C4-2B (cell line): ENCODE results near the gene CAMTA1.

Experiments used
- ZFX ChIP-seq: fragments of 450-650 bp; IDR thresholded peaks from 2 replicates; pipeline ENCODE4 v1.6.1; 2017
- TF ChIP-seq, protein P1 (sequence below): fragments of 450-650 bp; conservative IDR thresholded peaks from 2 replicates; pipeline ENCODE4 v1.5.1; 2017; ENCODE audit warnings: mild to moderate bottlenecking

DNA sequence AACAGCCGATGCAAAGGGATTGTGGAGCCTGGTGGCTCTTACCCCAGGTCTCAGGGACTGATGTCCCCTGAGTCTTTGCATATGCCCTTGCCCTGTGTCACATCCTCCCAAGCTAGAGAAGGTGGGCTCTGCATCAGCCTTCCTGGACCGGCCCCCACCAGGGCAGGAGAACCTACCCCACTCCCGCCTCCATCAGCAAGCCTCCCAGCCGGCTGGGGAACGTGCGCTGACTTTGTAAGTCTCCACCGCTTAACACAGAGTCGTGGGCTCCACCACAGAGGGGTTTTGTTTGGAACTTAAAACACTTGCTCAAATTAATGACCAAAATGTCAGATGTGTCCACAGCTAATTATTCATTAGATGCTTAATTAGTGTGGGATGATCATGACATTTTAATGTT, 730.6 kb downstream of the CAMTA1 start:
- TF ChIP-seq, protein P1, sequence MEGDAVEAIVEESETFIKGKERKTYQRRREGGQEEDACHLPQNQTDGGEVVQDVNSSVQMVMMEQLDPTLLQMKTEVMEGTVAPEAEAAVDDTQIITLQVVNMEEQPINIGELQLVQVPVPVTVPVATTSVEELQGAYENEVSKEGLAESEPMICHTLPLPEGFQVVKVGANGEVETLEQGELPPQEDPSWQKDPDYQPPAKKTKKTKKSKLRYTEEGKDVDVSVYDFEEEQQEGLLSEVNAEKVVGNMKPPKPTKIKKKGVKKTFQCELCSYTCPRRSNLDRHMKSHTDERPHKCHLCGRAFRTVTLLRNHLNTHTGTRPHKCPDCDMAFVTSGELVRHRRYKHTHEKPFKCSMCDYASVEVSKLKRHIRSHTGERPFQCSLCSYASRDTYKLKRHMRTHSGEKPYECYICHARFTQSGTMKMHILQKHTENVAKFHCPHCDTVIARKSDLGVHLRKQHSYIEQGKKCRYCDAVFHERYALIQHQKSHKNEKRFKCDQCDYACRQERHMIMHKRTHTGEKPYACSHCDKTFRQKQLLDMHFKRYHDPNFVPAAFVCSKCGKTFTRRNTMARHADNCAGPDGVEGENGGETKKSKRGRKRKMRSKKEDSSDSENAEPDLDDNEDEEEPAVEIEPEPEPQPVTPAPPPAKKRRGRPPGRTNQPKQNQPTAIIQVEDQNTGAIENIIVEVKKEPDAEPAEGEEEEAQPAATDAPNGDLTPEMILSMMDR = no peak
- no peak for TF ChIP-seq ZFX
